Retinal pigment epithelial cell (primary cell): ENCODE measurements around the gene FAM83E.

Experiments used
- DNase-seq: peaks from one replicate; pipeline ENCODE4 v3.0.0-alpha.2; 2010; ENCODE audit warnings: low read depth
- H3K4me3 ChIP-seq: 2 replicates; pipeline ENCODE4 v1.5.1; 2011; ENCODE audit warnings: mild to moderate bottlenecking, low read length, control low read depth, moderate library complexity
- CTCF ChIP-seq: conservative IDR thresholded peaks from 2 replicates; pipeline ENCODE4 v1.5.1; 2011; ENCODE audit warnings: low read depth, low read length, control low read depth, inconsistent platforms

FAM83E gene

GRCh38 chr19:48631225-48631624, 16.3 kb upstream of the FAM83E start:
- no peak for TF ChIP-seq CTCF
- H3K4me3 ChIP-seq, result no peak overlapping the region
- DNase-seq, result no peak

GRCh38 chr19:48630296-48631063, 15.6 kb upstream of the FAM83E start:
- no peak for DNase-seq
- H3K4me3 ChIP-seq, result no peak overlapping the region
- TF ChIP-seq CTCF, result no peak

GRCh38 chr19:48629599-48630295, 14.9 kb upstream of the FAM83E start:
- DNase-seq, result no peak
- TF ChIP-seq CTCF, result no peak
- no peak overlapping the region for H3K4me3 ChIP-seq

- no peak overlapping the region for H3K4me3 ChIP-seq
- TF ChIP-seq CTCF, result no peak
- no peak for DNase-seq
Measured at GRCh38 chr19:48629297-48629598, 14.4 kb upstream of the FAM83E start.

- no peak for DNase-seq
- no peak for TF ChIP-seq CTCF
- H3K4me3 ChIP-seq, result no peak overlapping the region
Measured at GRCh38 chr19:48628486-48629296, 13.8 kb upstream of the FAM83E start.

- TF ChIP-seq CTCF, result no peak
- H3K4me3 ChIP-seq, result no peak overlapping the region
- no peak for DNase-seq
Measured at GRCh38 chr19:48627865-48628314, 13.0 kb upstream of the FAM83E start.
